ENCODE measurements around the gene PCDH18. TPM values are rescaled to one million over a fixed set of nuclear protein-coding genes. Genes with fewer than 3 reads are reported as not detected.

The PCDH18 gene
- not detected for total RNA-seq
- under 1 TPM in 1 of 3 donors, not detected in 2; 0.07 TPM for polyA plus RNA-seq
- 0 to 1.5 (median 0.30) reads per million in 6 experiments for total RNA-seq

- H3K9me3 Mint-ChIP-seq: peaks cover 0 to 5% (median 0%) of the 10 kb centered on the region in 9 donors
- no peak within 1 kb of the TSS for H3K4me3 Mint-ChIP-seq
- H3K4me1 Mint-ChIP-seq: peaks cover 0 to 9% (median 1%) of the 10 kb centered on the region in 4 donors
- H3K27me3 Mint-ChIP-seq: peaks cover 0 to 6% (median 0%) of the 10 kb centered on the region in 5 donors
- no peaks in the 10 kb centered on the region for H3K36me3 Mint-ChIP-seq
- DNase-seq (peak in 3 of 10 donors; percentile 3 to 20 (median 6)), ATAC-seq (peak; percentile 48 to 50)
- POLR2A ChIA-PET: no interaction called here
- no peak within 1 kb of the TSS for H3K27ac Mint-ChIP-seq
Observed at GRCh38 chr4:137531986-137532868, at the start of gene PCDH18. Gene PCDH18, minus strand, starts transcription at chr4:137532494. Its CDS starts 406 bp downstream, at chr4:137532088.

- POLR2A ChIA-PET: no interaction called here
- H3K27ac Mint-ChIP-seq: no peak overlapping the region
- H3K9me3 Mint-ChIP-seq: peaks cover 0 to 11% (median 4%) of the 10 kb centered on the region in 9 donors
- no peak for ATAC-seq
- no peak overlapping the region for H3K4me3 Mint-ChIP-seq
- H3K36me3 Mint-ChIP-seq: no peaks in the 10 kb centered on the region
- H3K4me1 Mint-ChIP-seq: no peaks in the 10 kb centered on the region
- no peak for DNase-seq
- peaks cover 0 to 2% (median 0%) of the 10 kb centered on the region in 5 donors for H3K27me3 Mint-ChIP-seq
Observed at GRCh38 chr4:137576446-137576845, 44.2 kb upstream of the PCDH18 start.

- Mint-ChIP-seq H3K9me3 (peaks cover 0 to 20% (median 7%) of the 10 kb centered on the region in 9 donors), H3K4me3 (no peak overlapping the region), H3K27me3 (peaks cover 0 to 2% (median 0%) of the 10 kb centered on the region in 5 donors), H3K36me3 (no peaks in the 10 kb centered on the region), H3K4me1 (no peaks in the 10 kb centered on the region), H3K27ac (no peak overlapping the region)
- no peak for DNase-seq
- POLR2A ChIA-PET: no interaction called here
- no peak for ATAC-seq
Observed at GRCh38 chr4:137572647-137573046, 40.4 kb upstream of the PCDH18 start.

- Mint-ChIP-seq H3K36me3 (no peaks in the 10 kb centered on the region), H3K9me3 (peaks cover under 1 to 21% (median 9%) of the 10 kb centered on the region in 9 donors), H3K4me3 (no peak overlapping the region), H3K27ac (no peak overlapping the region), H3K27me3 (peaks cover 0 to 2% (median 0%) of the 10 kb centered on the region in 5 donors), H3K4me1 (no peaks in the 10 kb centered on the region)
- DNase-seq: no peak
- POLR2A ChIA-PET: no interaction called here
- no peak for ATAC-seq
Observed at GRCh38 chr4:137572163-137572562, 39.9 kb upstream of the PCDH18 start.

GRCh38 chr4:137559801-137560200 lies 27.5 kb upstream of the PCDH18 start:
- Mint-ChIP-seq H3K27ac (no peak overlapping the region), H3K36me3 (no peaks in the 10 kb centered on the region), H3K4me3 (no peak overlapping the region), H3K4me1 (no peaks in the 10 kb centered on the region), H3K27me3 (no peaks in the 10 kb centered on the region), H3K9me3 (peaks cover 0 to 20% (median 5%) of the 10 kb centered on the region in 9 donors)
- POLR2A ChIA-PET: no interaction called here
- DNase-seq (no peak), ATAC-seq (no peak)

- no peak for DNase-seq
- Mint-ChIP-seq H3K27ac (no peak overlapping the region), H3K27me3 (no peaks in the 10 kb centered on the region), H3K36me3 (no peaks in the 10 kb centered on the region), H3K4me1 (no peaks in the 10 kb centered on the region), H3K4me3 (no peak overlapping the region), H3K9me3 (peaks cover 0 to 24% (median 4%) of the 10 kb centered on the region in 9 donors)
- POLR2A ChIA-PET: no interaction called here
- ATAC-seq: no peak
Observed at GRCh38 chr4:137558951-137559350, 26.7 kb upstream of the PCDH18 start.

- no peaks in the 10 kb centered on the region for H3K4me1 Mint-ChIP-seq
- H3K9me3 Mint-ChIP-seq: peaks cover 0 to 11% (median 0%) of the 10 kb centered on the region in 9 donors
- POLR2A ChIA-PET: no interaction called here
- ATAC-seq (no peak), DNase-seq (no peak)
- H3K27me3 Mint-ChIP-seq: no peaks in the 10 kb centered on the region
- H3K27ac Mint-ChIP-seq: no peak overlapping the region
- no peak overlapping the region for H3K4me3 Mint-ChIP-seq
- no peaks in the 10 kb centered on the region for H3K36me3 Mint-ChIP-seq
Observed at GRCh38 chr4:137545461-137545861, 13.2 kb upstream of the PCDH18 start.

- Mint-ChIP-seq H3K9me3 (peaks cover 0 to 11% (median 0%) of the 10 kb centered on the region in 9 donors), H3K36me3 (no peaks in the 10 kb centered on the region), H3K4me3 (no peak overlapping the region), H3K27ac (no peak overlapping the region), H3K27me3 (no peaks in the 10 kb centered on the region), H3K4me1 (no peaks in the 10 kb centered on the region)
- ATAC-seq: no peak
- POLR2A ChIA-PET: no interaction called here
- DNase-seq: no peak
Observed at GRCh38 chr4:137543648-137544047, 11.4 kb upstream of the PCDH18 start.

- H3K4me3 Mint-ChIP-seq: no peak overlapping the region
- no peaks in the 10 kb centered on the region for H3K4me1 Mint-ChIP-seq
- POLR2A ChIA-PET: no interaction called here
- H3K27ac Mint-ChIP-seq: no peak overlapping the region
- no peak for ATAC-seq
- peaks cover 0 to 11% (median 0%) of the 10 kb centered on the region in 9 donors for H3K9me3 Mint-ChIP-seq
- DNase-seq: no peak
- H3K36me3 Mint-ChIP-seq: no peaks in the 10 kb centered on the region
- no peaks in the 10 kb centered on the region for H3K27me3 Mint-ChIP-seq
Observed at GRCh38 chr4:137543198-137543597, 10.9 kb upstream of the PCDH18 start.

GRCh38 chr4:137541876-137542646 lies 9.8 kb upstream of the PCDH18 start:
- Mint-ChIP-seq H3K27ac (no peak overlapping the region), H3K4me3 (no peak overlapping the region), H3K4me1 (no peaks in the 10 kb centered on the region), H3K9me3 (peaks cover 0 to 11% (median under 1%) of the 10 kb centered on the region in 9 donors), H3K27me3 (no peaks in the 10 kb centered on the region), H3K36me3 (no peaks in the 10 kb centered on the region)
- DNase-seq: no peak
- POLR2A ChIA-PET: no interaction called here
- no peak for ATAC-seq

GRCh38 chr4:137541181-137541580 lies 8.9 kb upstream of the PCDH18 start:
- DNase-seq (no peak), ATAC-seq (no peak)
- Mint-ChIP-seq H3K9me3 (peaks cover 0 to 11% (median 2%) of the 10 kb centered on the region in 9 donors), H3K27me3 (no peaks in the 10 kb centered on the region), H3K4me3 (no peak overlapping the region), H3K4me1 (no peaks in the 10 kb centered on the region), H3K36me3 (no peaks in the 10 kb centered on the region), H3K27ac (no peak overlapping the region)
- POLR2A ChIA-PET: no interaction called here

GRCh38 chr4:137540356-137540755 lies 8.1 kb upstream of the PCDH18 start:
- Mint-ChIP-seq H3K36me3 (no peaks in the 10 kb centered on the region), H3K27ac (no peak overlapping the region), H3K4me1 (no peaks in the 10 kb centered on the region), H3K9me3 (peaks cover 0 to 6% (median 2%) of the 10 kb centered on the region in 9 donors), H3K27me3 (no peaks in the 10 kb centered on the region), H3K4me3 (no peak overlapping the region)
- POLR2A ChIA-PET: no interaction called here
- ATAC-seq: no peak
- no peak for DNase-seq

- Mint-ChIP-seq H3K27ac (no peak overlapping the region), H3K4me1 (peaks cover 0 to 7% (median 1%) of the 10 kb centered on the region in 4 donors), H3K36me3 (no peaks in the 10 kb centered on the region), H3K9me3 (peaks cover 0 to 4% (median 0%) of the 10 kb centered on the region in 9 donors), H3K27me3 (no peaks in the 10 kb centered on the region), H3K4me3 (no peak overlapping the region)
- ATAC-seq: no peak
- POLR2A ChIA-PET: no interaction called here
- no peak for DNase-seq
Observed at GRCh38 chr4:137538526-137538925, 6.2 kb upstream of the PCDH18 start.

Data from naive thymus-derived CD8-positive, alpha-beta T cell (primary cell).